WERI-Rb-1 (cell line): ENCODE measurements around the gene MEOX2.

ENCODE experiments used
- DNase-seq: peaks from one replicate; pipeline ENCODE4 v3.0.0-alpha.2; 2020
- H3K27ac ChIP-seq: fragments of 250-450 bp; sonication (Bioruptor Pico); 2 replicates; pipeline ENCODE4 v1.5.1; 2020; ENCODE audit warnings: mild to moderate bottlenecking, moderate library complexity
- H3K27me3 ChIP-seq: fragments of 250-450 bp; sonication (Bioruptor Pico); 2 replicates; pipeline ENCODE4 v1.5.1; 2021; ENCODE audit warnings: mild to moderate bottlenecking, low read depth, moderate library complexity; ENCODE audit not compliant: insufficient read depth, severe bottlenecking
- H3K36me3 ChIP-seq: fragments of 250-450 bp; sonication (Bioruptor Pico); 2 replicates; pipeline ENCODE4 v1.5.1; 2020; ENCODE audit warnings: mild to moderate bottlenecking, moderate library complexity
- H3K4me3 ChIP-seq: 2 replicates; pipeline ENCODE4 v1.5.1; 2011; ENCODE audit warnings: low read depth, mild to moderate bottlenecking, control low read depth, low read length
- H3K9me3 ChIP-seq: fragments of 250-450 bp; sonication (Bioruptor Pico); 2 replicates; pipeline ENCODE4 v1.5.1; 2021; ENCODE audit warnings: mild to moderate bottlenecking, moderate library complexity; ENCODE audit not compliant: severe bottlenecking
- CTCF ChIP-seq: IDR thresholded peaks from 2 replicates; pipeline ENCODE4 v1.5.1; 2011; ENCODE audit warnings: low read depth, mild to moderate bottlenecking, control low read depth, inconsistent platforms, low read length

MEOX2 gene

GRCh38 chr7:15684871-15685270 is 1.6 kb downstream of the MEOX2 start:
- no peaks in the 10 kb centered on the region for H3K36me3 ChIP-seq
- H3K27ac ChIP-seq, result no peak overlapping the region
- TF ChIP-seq CTCF, result no peak
- H3K27me3 ChIP-seq, result peaks cover 24% of the 10 kb centered on the region
- peak overlapping the region; percentile 47; the same call in 1 of the 2 replicates for H3K4me3 ChIP-seq
- no peak for DNase-seq
- no peaks in the 10 kb centered on the region for H3K9me3 ChIP-seq

GRCh38 chr7:15684111-15684800 is 2.2 kb downstream of the MEOX2 start:
- H3K27ac ChIP-seq, result no peak overlapping the region
- H3K27me3 ChIP-seq, result peaks cover 24% of the 10 kb centered on the region
- no peak for TF ChIP-seq CTCF
- no peaks in the 10 kb centered on the region for H3K9me3 ChIP-seq
- no peaks in the 10 kb centered on the region for H3K36me3 ChIP-seq
- DNase-seq, result no peak
- H3K4me3 ChIP-seq, result no peak overlapping the region

GRCh38 chr7:15682751-15683245 is 3.7 kb downstream of the MEOX2 start:
- no peak overlapping the region for H3K4me3 ChIP-seq
- no peak for DNase-seq
- H3K9me3 ChIP-seq, result no peaks in the 10 kb centered on the region
- H3K27ac ChIP-seq, result no peak overlapping the region
- peaks cover 23% of the 10 kb centered on the region for H3K27me3 ChIP-seq
- no peaks in the 10 kb centered on the region for H3K36me3 ChIP-seq
- no peak for TF ChIP-seq CTCF

GRCh38 chr7:15682111-15682510 is 4.4 kb downstream of the MEOX2 start:
- H3K4me3 ChIP-seq, result no peak overlapping the region
- peaks cover 21% of the 10 kb centered on the region for H3K27me3 ChIP-seq
- TF ChIP-seq CTCF, result no peak
- no peak overlapping the region for H3K27ac ChIP-seq
- no peaks in the 10 kb centered on the region for H3K9me3 ChIP-seq
- no peaks in the 10 kb centered on the region for H3K36me3 ChIP-seq
- no peak for DNase-seq

GRCh38 chr7:15681631-15682030 is 4.9 kb downstream of the MEOX2 start:
- no peak for DNase-seq
- H3K36me3 ChIP-seq, result no peaks in the 10 kb centered on the region
- H3K9me3 ChIP-seq, result no peaks in the 10 kb centered on the region
- H3K27ac ChIP-seq, result no peak overlapping the region
- H3K27me3 ChIP-seq, result peaks cover 17% of the 10 kb centered on the region
- TF ChIP-seq CTCF, result no peak
- no peak overlapping the region for H3K4me3 ChIP-seq

- peaks cover 16% of the 10 kb centered on the region for H3K27me3 ChIP-seq
- no peak overlapping the region for H3K4me3 ChIP-seq
- no peak for DNase-seq
These were observed 5.3 kb downstream of the MEOX2 start for GRCh38 chr7:15681186-15681585.

More at GRCh38 chr7:15681186-15681585, 5.3 kb downstream of the MEOX2 start:
- Histone ChIP-seq H3K9me3 (no peaks in the 10 kb centered on the region), H3K36me3 (no peaks in the 10 kb centered on the region), H3K27ac (no peak overlapping the region)
- TF ChIP-seq CTCF, result no peak
